Right atrium auricular region (tissue), 2 donors: ENCODE results near the gene NUDC. TPM values are rescaled to one million over a fixed set of nuclear protein-coding genes. Genes with fewer than 3 reads are reported as not detected.

ENCODE experiments used
- DNase-seq: peaks from one replicate; pipeline ENCODE4 v3.0.0-alpha.2; 2019; ENCODE audit warnings: low spot score
- H3K27ac ChIP-seq, 2 donors: fragments of 200-600 bp; sonication (generic); 1 replicate in 1 of 2; 2 replicates in 1 of 2; pipeline ENCODE4 v1.5.1; 2016 to 2019
- H3K27me3 ChIP-seq, 2 donors: fragments of 200-600 bp; sonication (generic); one replicate each; pipeline versions ENCODE4 v1.5.1 to v1.6.0; 2017 to 2019
- H3K36me3 ChIP-seq: fragments of 200-600 bp; sonication (generic); one replicate; pipeline ENCODE4 v1.5.1; 2016
- H3K4me1 ChIP-seq, 2 donors: fragments of 200-600 bp; sonication (generic); one replicate each; pipeline versions ENCODE4 v1.5.1 to v1.6.0; 2017 to 2019
- H3K4me3 ChIP-seq, 2 donors: fragments of 200-600 bp; sonication (generic); 1 replicate in 1 of 2; 2 replicates in 1 of 2; pipeline ENCODE4 v1.5.1; 2017 to 2019; ENCODE audit warnings: mild to moderate bottlenecking in 1 of 2, moderate library complexity in 1 of 2
- H3K9me3 ChIP-seq, 2 donors: fragments of 200-600 bp; sonication (generic); one replicate each; pipeline ENCODE4 v1.5.1; 2019
- total RNA-seq, 2 donors: library from RNA; depleted of rRNA; stranded (reverse); fragments of >200 nt; gene quantifications; one replicate each; pipeline ENCODE4 v1.1.0, GENCODE V29; 2016
- TF ChIP-seq, protein P1 (sequence below), 2 donors: fragments of 200-600 bp; sonication (generic); IDR thresholded peaks; one replicate each; pipeline ENCODE4 v1.5.1; 2019; ENCODE audit warnings: antibody characterized with exemption in 2 of 2

The NUDC gene
- total RNA-seq, 2 donors from 2014 or later, result 66.7 to 82.3 TPM

DNA sequence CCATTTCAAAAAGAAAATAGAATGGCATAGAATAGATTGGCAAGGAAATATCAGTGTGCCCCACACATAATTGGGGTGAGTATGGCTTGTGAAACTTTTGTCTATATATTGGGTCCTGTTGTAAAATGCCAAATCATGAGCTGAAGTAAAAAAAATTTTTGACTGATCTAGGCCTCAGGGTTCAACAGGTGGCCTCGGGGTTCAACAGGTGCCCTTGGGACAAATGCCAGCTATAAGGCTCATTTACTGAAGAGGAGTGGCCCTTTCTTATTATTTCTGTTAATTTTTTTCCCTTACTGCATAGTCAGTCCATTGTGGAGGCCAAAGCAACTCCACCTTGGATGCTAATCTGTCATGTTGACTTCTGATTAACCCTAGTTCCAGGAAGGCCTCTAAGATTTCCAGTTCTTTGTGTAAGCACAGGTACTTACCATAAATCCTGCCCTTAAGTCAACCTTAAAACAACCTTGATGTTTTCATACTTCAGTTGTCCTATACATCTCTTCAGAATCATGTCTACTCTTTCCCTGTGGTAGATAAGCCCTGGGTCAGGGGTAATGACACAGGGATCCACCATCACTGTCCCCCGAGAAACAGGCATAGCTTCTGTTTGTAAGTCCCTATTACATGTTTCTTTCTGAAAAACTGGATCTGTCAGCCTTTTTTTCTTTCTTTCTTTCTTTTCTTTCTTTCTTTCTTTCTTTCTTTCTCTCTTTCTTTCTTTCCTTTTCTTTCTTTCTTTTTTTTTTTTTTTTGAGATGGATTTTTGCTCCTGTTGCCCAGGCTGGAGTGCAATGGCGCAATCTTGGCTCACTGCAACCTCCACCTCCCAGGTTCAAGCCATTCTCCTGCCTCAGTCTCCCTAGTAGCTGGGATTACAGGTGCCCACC lies 55.3 kb downstream of the NUDC start:
- H3K36me3 ChIP-seq, result no peaks in the 10 kb centered on the region
- no peak for DNase-seq
- no peaks in the 10 kb centered on the region for H3K9me3 ChIP-seq
- no peak overlapping the region for H3K4me3 ChIP-seq
- TF ChIP-seq, protein P1, sequence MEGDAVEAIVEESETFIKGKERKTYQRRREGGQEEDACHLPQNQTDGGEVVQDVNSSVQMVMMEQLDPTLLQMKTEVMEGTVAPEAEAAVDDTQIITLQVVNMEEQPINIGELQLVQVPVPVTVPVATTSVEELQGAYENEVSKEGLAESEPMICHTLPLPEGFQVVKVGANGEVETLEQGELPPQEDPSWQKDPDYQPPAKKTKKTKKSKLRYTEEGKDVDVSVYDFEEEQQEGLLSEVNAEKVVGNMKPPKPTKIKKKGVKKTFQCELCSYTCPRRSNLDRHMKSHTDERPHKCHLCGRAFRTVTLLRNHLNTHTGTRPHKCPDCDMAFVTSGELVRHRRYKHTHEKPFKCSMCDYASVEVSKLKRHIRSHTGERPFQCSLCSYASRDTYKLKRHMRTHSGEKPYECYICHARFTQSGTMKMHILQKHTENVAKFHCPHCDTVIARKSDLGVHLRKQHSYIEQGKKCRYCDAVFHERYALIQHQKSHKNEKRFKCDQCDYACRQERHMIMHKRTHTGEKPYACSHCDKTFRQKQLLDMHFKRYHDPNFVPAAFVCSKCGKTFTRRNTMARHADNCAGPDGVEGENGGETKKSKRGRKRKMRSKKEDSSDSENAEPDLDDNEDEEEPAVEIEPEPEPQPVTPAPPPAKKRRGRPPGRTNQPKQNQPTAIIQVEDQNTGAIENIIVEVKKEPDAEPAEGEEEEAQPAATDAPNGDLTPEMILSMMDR (IDR thresholded peaks at IDR 0.05), result no peak
- H3K27ac ChIP-seq, result no peak overlapping the region
- H3K4me1 ChIP-seq, result no peaks in the 10 kb centered on the region
- H3K27me3 ChIP-seq, result no peaks in the 10 kb centered on the region

DNA sequence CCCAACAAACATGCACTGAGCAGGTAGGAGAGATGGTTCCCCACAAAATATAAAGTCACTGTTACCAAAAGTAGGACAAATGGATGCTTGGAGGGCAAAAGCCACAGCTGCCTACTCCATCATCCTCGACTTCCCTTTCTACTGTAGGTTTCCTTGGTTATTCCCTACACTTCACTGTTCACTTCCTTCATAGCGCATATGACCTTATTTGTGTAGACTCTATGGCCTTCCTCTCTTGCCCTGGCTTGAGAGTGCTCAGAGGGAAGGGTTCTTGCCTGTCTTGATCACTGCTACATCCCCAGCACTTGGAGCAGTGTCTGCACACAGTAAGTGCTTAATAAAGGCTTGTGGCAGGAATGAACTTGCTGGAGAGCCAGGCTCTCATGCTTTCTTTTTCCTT lies 57.4 kb downstream of the NUDC start:
- H3K36me3 ChIP-seq, result no peaks in the 10 kb centered on the region
- H3K4me1 ChIP-seq, result no peaks in the 10 kb centered on the region
- no peaks in the 10 kb centered on the region for H3K9me3 ChIP-seq
- no peak overlapping the region for H3K27ac ChIP-seq
- no peak for DNase-seq
- TF ChIP-seq, protein P1 (IDR thresholded peaks at IDR 0.05), result no peak
- no peak overlapping the region for H3K4me3 ChIP-seq
- H3K27me3 ChIP-seq, result no peaks in the 10 kb centered on the region

DNA sequence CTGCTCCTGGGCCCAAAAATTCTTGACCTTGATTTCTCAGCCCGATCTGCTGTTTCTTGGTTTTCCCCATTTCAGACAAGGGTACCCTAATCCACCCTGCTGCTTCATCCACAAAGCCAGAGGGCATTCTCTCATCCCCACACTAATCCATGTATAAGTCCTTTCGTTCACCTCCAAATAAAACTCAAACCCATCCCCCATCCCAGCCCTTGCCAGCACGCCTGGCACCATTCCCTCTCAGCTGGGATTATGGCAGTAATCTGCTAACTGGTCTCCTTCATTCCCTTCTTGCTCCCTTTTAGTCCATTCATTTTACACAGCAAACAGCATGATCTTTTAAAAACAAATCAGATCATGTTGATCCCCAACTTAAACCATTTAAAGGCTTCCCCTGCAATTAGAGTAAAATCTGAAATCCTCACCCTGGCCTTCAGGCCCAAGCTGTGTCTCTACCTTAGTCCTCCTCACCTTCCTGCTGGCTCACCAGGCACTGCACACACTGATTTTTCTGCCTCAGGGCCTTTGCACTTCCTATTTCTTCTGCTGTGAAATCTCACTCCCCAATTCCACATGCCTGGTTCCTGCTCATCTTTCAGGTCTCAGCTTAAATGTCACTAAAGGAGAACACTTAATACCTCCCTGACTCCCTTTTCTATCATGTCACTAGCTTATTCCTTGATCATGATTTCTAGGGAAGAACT lies 59.8 kb downstream of the NUDC start:
- TF ChIP-seq, protein P1 (IDR thresholded peaks at IDR 0.05), result no peak
- Histone ChIP-seq H3K27me3 (no peaks in the 10 kb centered on the region), H3K9me3 (no peaks in the 10 kb centered on the region), H3K36me3 (no peaks in the 10 kb centered on the region), H3K4me3 (no peak overlapping the region), H3K4me1 (no peaks in the 10 kb centered on the region), H3K27ac (no peak overlapping the region)
- DNase-seq, result no peak

GRCh38 chr1:26983863-26984262 lies 62.3 kb downstream of the NUDC start:
- H3K27me3 ChIP-seq, result no peaks in the 10 kb centered on the region
- H3K4me1 ChIP-seq, result no peaks in the 10 kb centered on the region
- DNase-seq, result no peak
- no peak overlapping the region for H3K4me3 ChIP-seq
- no peak overlapping the region for H3K27ac ChIP-seq
- TF ChIP-seq, protein P1 (IDR thresholded peaks at IDR 0.05), result no peak
- H3K9me3 ChIP-seq, result no peaks in the 10 kb centered on the region
- no peaks in the 10 kb centered on the region for H3K36me3 ChIP-seq

DNA sequence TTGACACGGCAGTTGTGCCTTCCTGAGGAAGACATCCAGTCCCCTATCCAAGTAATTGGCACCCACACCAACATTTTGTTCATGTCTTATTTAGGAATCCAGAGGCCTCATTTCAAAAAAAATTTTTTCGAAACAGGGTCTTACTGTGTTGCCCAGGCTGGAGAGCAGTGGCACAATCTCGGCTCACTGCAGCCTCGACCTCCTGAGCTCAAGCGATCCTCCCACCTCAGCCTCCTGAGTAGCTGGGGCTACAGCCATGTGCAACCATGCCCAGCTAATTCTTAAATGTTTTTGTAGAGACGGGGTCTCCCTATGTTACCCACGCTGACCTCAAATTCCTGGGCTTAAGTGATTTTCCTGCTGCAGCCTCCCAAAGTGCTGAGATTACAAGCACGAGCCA lies 62.7 kb downstream of the NUDC start:
- no peaks in the 10 kb centered on the region for H3K27me3 ChIP-seq

More for the DNA sequence above, 62.7 kb downstream of the NUDC start:
- Histone ChIP-seq H3K4me3 (no peak overlapping the region), H3K36me3 (no peaks in the 10 kb centered on the region), H3K9me3 (no peaks in the 10 kb centered on the region), H3K27ac (no peak overlapping the region), H3K4me1 (no peaks in the 10 kb centered on the region)
- TF ChIP-seq, protein P1 (IDR thresholded peaks at IDR 0.05), result no peak
- no peak for DNase-seq
